GM18511 (cell line): ENCODE data around the gene LRRC45.
A peak's percentile ranks its signal among the peaks of the same experiment; 100 is the strongest.
"Not testable (repeated sequence)": the region's sequence is repeated elsewhere in the genome, so short reads cannot be mapped to it uniquely, and the experiment has no call there.

Source experiments
- ATAC-seq: cut with Tn5 transposase; IDR thresholded peaks from one replicate; pipeline ENCODE4 v1.9.1; 2021; ENCODE audit warnings: mild to moderate bottlenecking, moderate library complexity; ENCODE audit not compliant: unreplicated experiment

Gene LRRC45

GRCh38 chr17:82031885-82032627 lies 9.0 kb downstream of the LRRC45 start:
- ATAC-seq = no peak

- ATAC-seq = no peak
Measured at GRCh38 chr17:82033359-82034085, 10.4 kb downstream of the LRRC45 start.

- ATAC-seq = no peak
Measured at GRCh38 chr17:82034371-82035011, 11.4 kb downstream of the LRRC45 start.

- ATAC-seq = no peak
Measured at GRCh38 chr17:82035488-82035887, 12.4 kb downstream of the LRRC45 start.

- no peak for ATAC-seq
Measured at GRCh38 chr17:82035956-82036633, 13.0 kb downstream of the LRRC45 start.

GRCh38 chr17:82036634-82037091 lies 13.6 kb downstream of the LRRC45 start:
- no peak for ATAC-seq

GRCh38 chr17:82037092-82037888 lies 14.2 kb downstream of the LRRC45 start, which contains the start of gene DCXR:
Gene DCXR (minus strand): TSS chr17:82037697. CDS start chr17:82037682, 15 bp downstream.
- ATAC-seq = peak; percentile 92

- ATAC-seq = no peak
Measured at GRCh38 chr17:82037889-82038195, 14.7 kb downstream of the LRRC45 start.

- ATAC-seq = not testable (repeated sequence)
Measured at GRCh38 chr17:82038796-82039409, 15.8 kb downstream of the LRRC45 start.

- no peak for ATAC-seq
Measured at GRCh38 chr17:82039695-82040299, 16.7 kb downstream of the LRRC45 start.

- no peak for ATAC-seq
Measured at GRCh38 chr17:82041144-82041814, 18.2 kb downstream of the LRRC45 start.

- no peak for ATAC-seq
Measured at GRCh38 chr17:82042649-82043048, 19.5 kb downstream of the LRRC45 start.

- no peak for ATAC-seq
Measured at GRCh38 chr17:82043507-82043906, 20.4 kb downstream of the LRRC45 start.

- ATAC-seq = no peak
Measured at GRCh38 chr17:82045936-82046484, 22.9 kb downstream of the LRRC45 start.

- no peak for ATAC-seq
Measured at GRCh38 chr17:82046903-82047302, 23.8 kb downstream of the LRRC45 start.

GRCh38 chr17:82047379-82047778 lies 24.3 kb downstream of the LRRC45 start:
- ATAC-seq = no peak

- no peak for ATAC-seq
Measured at GRCh38 chr17:82047914-82048570, 24.9 kb downstream of the LRRC45 start.

GRCh38 chr17:82048571-82048971 lies 25.5 kb downstream of the LRRC45 start:
- ATAC-seq = no peak
